ENCODE data around the gene USP17L29. TPM values are rescaled to one million over a fixed set of nuclear protein-coding genes. Genes with fewer than 3 reads are reported as not detected.
"Not testable (repeated sequence)": the region's sequence is repeated elsewhere in the genome, so short reads cannot be mapped to it uniquely, and the experiment has no call there.

Gene USP17L29
- total RNA-seq (ENCODE audit: low replicate concordance): not detected in 2 replicates
- long read RNA-seq: 0 reads

- H3K36me3 Mint-ChIP-seq; H3K27me3 Mint-ChIP-seq; H3K9me3 Mint-ChIP-seq; H3K4me1 Mint-ChIP-seq (ENCODE audit: unreplicated experiment); DNase-seq (ENCODE audit: extremely low spot score, unreplicated experiment); H3K27ac Mint-ChIP-seq; H3K4me3 Mint-ChIP-seq: not testable (repeated sequence)
These were observed at the start of gene USP17L29 for GRCh38 chr4:9353338-9353737. Gene USP17L29 (plus strand): TSS chr4:9353638. CDS start chr4:9353638, 0 bp downstream.

GRCh38 chr4:9324191-9324590 lies 29.2 kb upstream of the USP17L29 start:
- H3K27me3 Mint-ChIP-seq; DNase-seq (ENCODE audit: extremely low spot score, unreplicated experiment); H3K4me3 Mint-ChIP-seq; H3K4me1 Mint-ChIP-seq (ENCODE audit: unreplicated experiment); H3K27ac Mint-ChIP-seq; H3K36me3 Mint-ChIP-seq; H3K9me3 Mint-ChIP-seq: not testable (repeated sequence)

- H3K4me3 Mint-ChIP-seq; H3K4me1 Mint-ChIP-seq (ENCODE audit: unreplicated experiment); H3K27ac Mint-ChIP-seq; H3K36me3 Mint-ChIP-seq; H3K9me3 Mint-ChIP-seq; DNase-seq (ENCODE audit: extremely low spot score, unreplicated experiment); H3K27me3 Mint-ChIP-seq: not testable (repeated sequence)
These were observed 28.6 kb upstream of the USP17L29 start, which contains the start of gene USP17L24 for GRCh38 chr4:9324865-9325264. Gene USP17L24 (plus strand): TSS chr4:9325165. CDS start chr4:9325165, 0 bp downstream.

- not testable (repeated sequence) for H3K27me3 Mint-ChIP-seq; H3K9me3 Mint-ChIP-seq; DNase-seq (ENCODE audit: extremely low spot score, unreplicated experiment); H3K4me1 Mint-ChIP-seq (ENCODE audit: unreplicated experiment); H3K36me3 Mint-ChIP-seq; H3K4me3 Mint-ChIP-seq; H3K27ac Mint-ChIP-seq
These were observed 23.8 kb upstream of the USP17L29 start, which contains the start of gene USP17L25 for GRCh38 chr4:9329611-9330010. Gene USP17L25 (plus strand): TSS chr4:9329911. CDS start chr4:9329911, 0 bp downstream.

- not testable (repeated sequence) for H3K27me3 Mint-ChIP-seq; H3K36me3 Mint-ChIP-seq; H3K9me3 Mint-ChIP-seq; H3K4me3 Mint-ChIP-seq; H3K4me1 Mint-ChIP-seq (ENCODE audit: unreplicated experiment); H3K27ac Mint-ChIP-seq; DNase-seq (ENCODE audit: extremely low spot score, unreplicated experiment)
These were observed 19.1 kb upstream of the USP17L29 start, which contains the start of gene USP17L26 for GRCh38 chr4:9334358-9334757. Gene USP17L26 (plus strand): TSS chr4:9334658. CDS start chr4:9334658, 0 bp downstream.

GRCh38 chr4:9339103-9339502 lies 14.3 kb upstream of the USP17L29 start, which contains the start of gene USP17L5:
Gene USP17L5 (plus strand): TSS chr4:9339403. CDS start chr4:9339403, 0 bp downstream.
- H3K9me3 Mint-ChIP-seq; H3K4me3 Mint-ChIP-seq; DNase-seq (ENCODE audit: extremely low spot score, unreplicated experiment); H3K27ac Mint-ChIP-seq; H3K36me3 Mint-ChIP-seq; H3K27me3 Mint-ChIP-seq; H3K4me1 Mint-ChIP-seq (ENCODE audit: unreplicated experiment): not testable (repeated sequence)

GRCh38 chr4:9343848-9344247 lies 9.6 kb upstream of the USP17L29 start, which contains the start of gene USP17L27:
Gene USP17L27 (plus strand): TSS chr4:9344148. CDS start chr4:9344148, 0 bp downstream.
- not testable (repeated sequence) for DNase-seq (ENCODE audit: extremely low spot score, unreplicated experiment); H3K36me3 Mint-ChIP-seq; H3K9me3 Mint-ChIP-seq; H3K27me3 Mint-ChIP-seq; H3K27ac Mint-ChIP-seq; H3K4me1 Mint-ChIP-seq (ENCODE audit: unreplicated experiment); H3K4me3 Mint-ChIP-seq

- DNase-seq (ENCODE audit: extremely low spot score, unreplicated experiment); H3K27me3 Mint-ChIP-seq; H3K4me1 Mint-ChIP-seq (ENCODE audit: unreplicated experiment); H3K4me3 Mint-ChIP-seq; H3K27ac Mint-ChIP-seq; H3K9me3 Mint-ChIP-seq; H3K36me3 Mint-ChIP-seq: not testable (repeated sequence)
These were observed 4.8 kb upstream of the USP17L29 start, which contains the start of gene USP17L28 for GRCh38 chr4:9348593-9348992. Gene USP17L28 (plus strand): TSS chr4:9348893. CDS start chr4:9348893, 0 bp downstream.

GRCh38 chr4:9350866-9351265 lies 2.6 kb upstream of the USP17L29 start:
- not testable (repeated sequence) for DNase-seq (ENCODE audit: extremely low spot score, unreplicated experiment); H3K27me3 Mint-ChIP-seq; H3K4me3 Mint-ChIP-seq; H3K27ac Mint-ChIP-seq; H3K36me3 Mint-ChIP-seq; H3K9me3 Mint-ChIP-seq; H3K4me1 Mint-ChIP-seq (ENCODE audit: unreplicated experiment)

- H3K27ac Mint-ChIP-seq; H3K4me3 Mint-ChIP-seq; H3K4me1 Mint-ChIP-seq (ENCODE audit: unreplicated experiment); H3K36me3 Mint-ChIP-seq; H3K9me3 Mint-ChIP-seq; H3K27me3 Mint-ChIP-seq; DNase-seq (ENCODE audit: extremely low spot score, unreplicated experiment): not testable (repeated sequence)
These were observed 9.4 kb downstream of the USP17L29 start, which contains the start of gene USP17L30 for GRCh38 chr4:9362829-9363228. Gene USP17L30 (plus strand): TSS chr4:9363129. CDS start chr4:9363129, 0 bp downstream.

- not testable (repeated sequence) for H3K27ac Mint-ChIP-seq; DNase-seq (ENCODE audit: extremely low spot score, unreplicated experiment); H3K27me3 Mint-ChIP-seq; H3K4me1 Mint-ChIP-seq (ENCODE audit: unreplicated experiment); H3K36me3 Mint-ChIP-seq; H3K9me3 Mint-ChIP-seq; H3K4me3 Mint-ChIP-seq
These were observed 26.4 kb downstream of the USP17L29 start for GRCh38 chr4:9379881-9380280.

Measured in type B pancreatic cell (in vitro differentiated cells).